ENCODE measurements around the gene MIOS. TPM values are rescaled to one million over a fixed set of nuclear protein-coding genes. Genes with fewer than 3 reads are reported as not detected.

The MIOS gene
- total RNA-seq, 2 donors from 2014 or later = 23.6 to 32.6 TPM

DNA sequence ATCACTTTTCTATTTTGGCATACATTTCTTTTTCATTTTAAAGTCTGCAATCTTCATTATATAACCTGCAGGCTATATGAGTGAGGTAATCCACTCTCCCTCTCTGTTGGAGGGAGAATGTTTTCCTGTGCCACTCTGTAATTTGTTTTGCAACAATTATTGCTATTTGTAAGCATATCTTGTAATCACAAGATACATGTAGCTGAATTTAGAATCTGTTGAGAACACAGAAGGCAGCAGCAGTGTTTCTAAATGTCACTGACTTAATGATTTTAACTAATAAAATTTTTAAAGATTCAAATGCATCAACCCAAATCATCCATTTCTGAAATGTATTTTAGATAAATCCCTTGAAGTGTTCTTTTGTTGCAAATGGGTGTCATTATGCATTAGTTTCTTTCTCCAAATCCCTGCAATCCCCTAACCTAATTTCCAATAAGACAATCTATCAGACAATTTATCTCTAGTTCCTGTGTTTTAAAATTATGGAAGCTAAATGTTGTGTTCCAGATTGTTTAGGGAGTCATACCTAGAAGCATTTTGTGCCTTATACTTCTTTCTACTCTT, 54.0 kb downstream of the MIOS start:
- Histone ChIP-seq H3K4me1 (ENCODE audit: control insufficient read depth in 1 of 2, low read depth in 2 of 2) (no peaks in the 10 kb centered on the region), H3K9me3 (no peaks in the 10 kb centered on the region), H3K27ac (no peak overlapping the region), H3K36me3 (no peaks in the 10 kb centered on the region), H3K4me3 (no peak overlapping the region), H3K27me3 (replicated peaks; ENCODE audit: insufficient read depth) (no peaks in the 10 kb centered on the region)
- ATAC-seq (ENCODE audit: insufficient number of reproducible peaks, low FRiP score, low read depth) (no peak), DNase-seq (ENCODE audit: low spot score) (no peak)
- TF ChIP-seq, protein P1, sequence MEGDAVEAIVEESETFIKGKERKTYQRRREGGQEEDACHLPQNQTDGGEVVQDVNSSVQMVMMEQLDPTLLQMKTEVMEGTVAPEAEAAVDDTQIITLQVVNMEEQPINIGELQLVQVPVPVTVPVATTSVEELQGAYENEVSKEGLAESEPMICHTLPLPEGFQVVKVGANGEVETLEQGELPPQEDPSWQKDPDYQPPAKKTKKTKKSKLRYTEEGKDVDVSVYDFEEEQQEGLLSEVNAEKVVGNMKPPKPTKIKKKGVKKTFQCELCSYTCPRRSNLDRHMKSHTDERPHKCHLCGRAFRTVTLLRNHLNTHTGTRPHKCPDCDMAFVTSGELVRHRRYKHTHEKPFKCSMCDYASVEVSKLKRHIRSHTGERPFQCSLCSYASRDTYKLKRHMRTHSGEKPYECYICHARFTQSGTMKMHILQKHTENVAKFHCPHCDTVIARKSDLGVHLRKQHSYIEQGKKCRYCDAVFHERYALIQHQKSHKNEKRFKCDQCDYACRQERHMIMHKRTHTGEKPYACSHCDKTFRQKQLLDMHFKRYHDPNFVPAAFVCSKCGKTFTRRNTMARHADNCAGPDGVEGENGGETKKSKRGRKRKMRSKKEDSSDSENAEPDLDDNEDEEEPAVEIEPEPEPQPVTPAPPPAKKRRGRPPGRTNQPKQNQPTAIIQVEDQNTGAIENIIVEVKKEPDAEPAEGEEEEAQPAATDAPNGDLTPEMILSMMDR (IDR thresholded peaks at IDR 0.05) = no peak

DNA sequence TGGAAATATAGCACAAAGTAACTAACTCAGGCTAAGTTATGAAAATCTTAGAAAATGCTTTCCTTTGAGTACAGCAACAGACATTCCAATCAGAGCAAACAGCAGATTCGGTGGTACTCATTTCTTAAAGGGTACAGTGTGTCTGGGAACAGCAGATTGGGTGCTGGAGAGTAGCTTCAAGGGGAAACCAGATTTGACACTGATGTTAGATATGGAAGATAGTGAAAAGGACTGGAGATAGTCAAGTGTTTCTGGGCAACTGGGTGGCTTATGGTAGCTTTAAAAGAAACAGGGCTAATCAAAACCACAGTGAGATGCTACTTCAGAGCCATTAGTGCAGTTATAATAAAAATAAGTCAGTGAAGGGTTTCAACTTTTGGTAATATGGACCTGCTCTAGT, 61.8 kb downstream of the MIOS start:
- no peak for ATAC-seq (ENCODE audit: insufficient number of reproducible peaks, low FRiP score, low read depth)
- no peak for DNase-seq (ENCODE audit: low spot score)
- Histone ChIP-seq H3K27ac (no peak overlapping the region), H3K4me1 (ENCODE audit: control insufficient read depth in 1 of 2, low read depth in 2 of 2) (no peaks in the 10 kb centered on the region), H3K27me3 (replicated peaks; ENCODE audit: insufficient read depth) (no peaks in the 10 kb centered on the region), H3K9me3 (no peaks in the 10 kb centered on the region), H3K36me3 (no peaks in the 10 kb centered on the region), H3K4me3 (no peak overlapping the region)
- TF ChIP-seq, protein P1 (IDR thresholded peaks at IDR 0.05) = no peak

DNA sequence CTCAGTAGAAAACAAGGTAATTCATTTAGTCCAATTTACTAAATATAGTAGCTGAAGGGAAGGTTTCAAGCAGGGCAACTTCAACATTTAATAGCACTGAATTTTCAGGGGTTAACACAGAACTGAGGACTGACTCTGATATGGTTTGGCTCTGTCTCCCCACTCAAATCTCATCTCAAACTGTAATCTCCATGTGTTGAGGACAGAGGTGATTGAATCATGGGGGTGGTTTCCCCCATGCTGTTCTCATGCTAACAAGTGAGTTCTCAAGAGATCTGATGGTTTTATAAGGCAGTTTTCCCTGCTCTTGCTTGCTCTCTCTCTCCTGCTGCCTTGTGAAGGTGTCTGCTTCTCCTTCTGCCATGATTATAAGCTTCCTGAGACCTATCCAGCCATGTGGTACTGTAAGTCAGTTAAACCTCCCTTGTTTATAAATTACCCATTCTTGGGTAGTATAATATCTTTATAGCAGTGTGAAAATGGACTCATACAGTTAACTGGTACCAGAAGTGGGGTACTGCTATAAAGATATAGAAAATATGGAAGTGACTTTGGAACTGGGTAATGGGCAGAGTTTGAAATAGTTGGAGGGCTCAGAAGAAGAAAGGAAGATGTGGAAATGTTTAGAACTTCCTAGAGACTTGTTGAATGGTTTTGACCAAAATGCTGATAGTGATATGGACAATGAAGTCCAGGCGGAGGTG, 64.1 kb downstream of the MIOS start:
- no peak overlapping the region for H3K27ac ChIP-seq
- TF ChIP-seq, protein P1 (IDR thresholded peaks at IDR 0.05) = no peak
- no peak for DNase-seq (ENCODE audit: low spot score)
- ATAC-seq (ENCODE audit: insufficient number of reproducible peaks, low FRiP score, low read depth) = no peak
- H3K4me1 ChIP-seq (ENCODE audit: control insufficient read depth in 1 of 2, low read depth in 2 of 2) = no peaks in the 10 kb centered on the region
- no peaks in the 10 kb centered on the region for H3K36me3 ChIP-seq
- H3K27me3 ChIP-seq (replicated peaks; ENCODE audit: insufficient read depth) = no peaks in the 10 kb centered on the region
- H3K9me3 ChIP-seq = no peaks in the 10 kb centered on the region
- no peak overlapping the region for H3K4me3 ChIP-seq

DNA sequence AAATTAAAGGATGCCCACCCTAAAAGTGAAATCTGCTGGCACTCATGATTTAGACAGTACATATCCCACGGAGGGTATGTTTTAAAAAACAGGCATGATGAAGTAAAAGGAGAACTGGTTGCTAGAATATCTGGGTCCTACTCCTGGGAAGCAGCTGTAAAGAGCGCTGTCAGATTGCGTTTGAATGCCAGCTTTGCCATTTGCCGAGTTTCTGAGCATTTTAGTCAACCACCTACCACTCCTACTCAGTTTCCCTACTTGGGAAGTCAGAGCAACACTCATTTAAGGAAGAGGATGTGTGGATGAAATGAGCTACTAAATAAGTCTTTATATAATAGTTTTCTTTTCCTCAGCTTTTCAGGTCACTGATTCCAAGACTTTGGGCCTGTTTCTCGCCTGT, 72.7 kb downstream of the MIOS start:
- TF ChIP-seq, protein P1 (IDR thresholded peaks at IDR 0.05) = no peak

DNA sequence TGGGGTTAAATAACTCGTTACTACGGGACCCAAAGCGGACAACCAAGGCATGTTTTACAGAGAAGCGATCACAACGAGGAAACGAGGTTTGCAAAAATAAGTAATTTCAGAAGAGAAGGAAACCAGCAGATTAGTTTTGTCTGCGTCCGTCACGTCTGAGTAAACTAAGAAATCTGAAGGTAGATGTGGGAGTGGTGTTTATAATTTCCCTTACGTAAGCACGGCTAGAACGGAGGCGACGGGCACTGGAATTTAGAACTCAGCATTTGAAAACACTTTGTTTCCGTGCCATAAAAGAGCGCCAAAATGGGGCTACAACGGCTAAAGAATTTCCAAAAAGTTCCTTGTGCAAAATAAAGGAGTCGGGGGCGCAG, 73.2 kb downstream of the MIOS start:
- peaks cover 4 to 24% of the 10 kb centered on the region in 2 donors for H3K4me1 ChIP-seq (ENCODE audit: control insufficient read depth in 1 of 2, low read depth in 2 of 2)

More for the DNA sequence above, 72.7 kb downstream of the MIOS start:
- H3K36me3 ChIP-seq = no peaks in the 10 kb centered on the region
- no peaks in the 10 kb centered on the region for H3K9me3 ChIP-seq
- peaks cover 4 to 24% of the 10 kb centered on the region in 2 donors for H3K4me1 ChIP-seq (ENCODE audit: control insufficient read depth in 1 of 2, low read depth in 2 of 2)
- no peak for ATAC-seq (ENCODE audit: insufficient number of reproducible peaks, low FRiP score, low read depth)
- DNase-seq (ENCODE audit: low spot score) = no peak
- H3K27ac ChIP-seq = peak overlapping the region in 1 of 2 donors; percentile 67
- peak overlapping the region; percentile 91 for H3K4me3 ChIP-seq
- no peaks in the 10 kb centered on the region for H3K27me3 ChIP-seq (replicated peaks; ENCODE audit: insufficient read depth)

More for the DNA sequence above, 73.2 kb downstream of the MIOS start:
- DNase-seq (ENCODE audit: low spot score) (no peak), ATAC-seq (ENCODE audit: insufficient number of reproducible peaks, low FRiP score, low read depth) (no peak)
- no peaks in the 10 kb centered on the region for H3K9me3 ChIP-seq
- no peaks in the 10 kb centered on the region for H3K27me3 ChIP-seq (replicated peaks; ENCODE audit: insufficient read depth)
- H3K4me3 ChIP-seq = peak overlapping the region; percentile 91
- H3K36me3 ChIP-seq = no peaks in the 10 kb centered on the region
- TF ChIP-seq, protein P1 (IDR thresholded peaks at IDR 0.05) = no peak
- H3K27ac ChIP-seq = peak overlapping the region; percentile 55 to 67

Measured in thoracic aorta (tissue), 2 donors.